Motor neuron (in vitro differentiated cells): Measurements from ENCODE around the gene MFSD11. TPM values are rescaled to one million over a fixed set of nuclear protein-coding genes. Genes with fewer than 3 reads are reported as not detected.
"Not testable (repeated sequence)": the region's sequence is repeated elsewhere in the genome, so short reads cannot be mapped to it uniquely, and the experiment has no call there.

Experiments used
- ATAC-seq, 8 experiments: fragments of 200-7000 bp; cut with Tn5 transposase; replicated peaks in 6 of 8; 2 replicates each; pipeline ENCODE4 v1.8.0; 2021; ENCODE audit warnings: mild to moderate bottlenecking in 8 of 8, moderate library complexity in 8 of 8
- H3K27ac ChIP-seq, 2 donors: fragments of 250-450 bp; sonication (Bioruptor Pico); 2 replicates each; pipeline ENCODE4 v1.9.0; 2021; ENCODE audit warnings: antibody characterized with exemption in 2 of 2, mild to moderate bottlenecking in 2 of 2, moderate library complexity in 1 of 2
- H3K4me1 ChIP-seq, 2 donors: fragments of 250-450 bp; sonication (Bioruptor Pico); replicated peaks in 1 of 2; 2 replicates each; pipeline ENCODE4 v1.6.1; 2021; ENCODE audit warnings: antibody characterized with exemption in 2 of 2, mild to moderate bottlenecking in 2 of 2, moderate library complexity in 1 of 2
- H3K4me3 ChIP-seq, 5 donors: fragments of 250-450 bp; sonication (Bioruptor Pico); 2 replicates each; pipeline ENCODE4 v1.9.0; 2021; ENCODE audit warnings: antibody characterized with exemption in 5 of 5, mild to moderate bottlenecking in 5 of 5, moderate library complexity in 4 of 5
- WGBS, 10 experiments: fragments of 450-650 bp; shearing (Covaris generic); methylation state at CpG; one replicate each; pipeline ENCODE4 v1.0.0; 2022; 5-methylcytosine and 5-hydroxymethylcytosine counted together
- in situ Hi-C, 9 experiments: fragments of 400-800 bp; cut with MboI; loops; one replicate each; pipeline ENCODE4 v1.15.0; 2021; ENCODE audit warnings: low sequenced_read_pairs in 9 of 9, low pct_unique_long_range_greater_than_20kb in 2 of 9; ENCODE audit not compliant: unreplicated experiment in 9 of 9
- total RNA-seq, 8 experiments: library from RNA; unstranded; fragments of 300-600 nt; gene quantifications; 2 replicates each; pipeline versions ENCODE4 v1.2.3 to v1.2.4, GENCODE V29; 2022

MFSD11 gene
- total RNA-seq, 8 experiments from 2014 or later = 14.9 to 38.7 (median 22.2) TPM

DNA sequence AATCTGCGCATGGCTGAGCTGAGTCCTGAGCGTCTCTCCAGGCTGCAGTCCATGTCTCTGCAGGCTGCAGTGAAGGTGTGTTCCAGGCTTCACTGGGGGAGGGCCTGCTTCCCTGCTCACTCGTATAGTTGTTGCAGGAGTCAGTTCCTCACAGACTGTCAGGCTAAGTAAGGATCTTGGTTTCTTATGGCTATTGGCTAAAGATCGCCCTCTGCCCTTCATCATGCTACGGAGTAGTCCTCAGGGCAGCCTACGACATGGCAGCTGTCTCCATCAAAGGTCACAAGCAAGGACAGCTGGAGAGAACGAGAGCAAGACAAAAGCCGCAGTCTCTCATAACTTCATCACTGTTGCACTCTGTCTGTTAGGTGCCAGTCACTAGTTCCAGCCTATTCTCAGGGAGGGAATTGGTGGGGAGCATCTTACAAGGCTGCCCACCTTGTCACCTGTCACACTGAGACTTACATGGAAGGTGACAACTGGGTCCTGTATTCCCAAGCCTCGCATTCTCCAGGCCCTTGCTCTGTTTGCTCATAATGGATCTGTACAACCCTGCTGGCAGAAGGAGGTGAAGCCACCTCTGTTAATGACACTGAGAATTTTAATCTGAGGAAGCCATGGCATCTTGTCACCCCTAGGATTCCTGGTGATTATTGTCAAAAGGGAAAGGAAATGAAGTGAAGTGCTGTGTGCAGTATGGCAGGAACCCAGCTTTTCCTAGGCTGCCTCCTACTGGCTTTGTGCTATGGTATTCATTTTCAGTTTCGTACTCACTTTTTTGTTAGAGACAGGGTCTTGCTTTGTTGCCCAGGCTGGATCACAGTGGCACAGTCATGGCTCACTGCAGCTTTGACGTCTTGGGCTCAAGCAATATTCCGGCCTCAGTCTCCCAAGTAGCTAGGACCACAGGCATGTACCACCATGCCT is 43.4 kb downstream of the MFSD11 start:
- ATAC-seq = no peak
- H3K27ac ChIP-seq = no peak overlapping the region
- H3K4me1 ChIP-seq = no peaks in the 10 kb centered on the region
- 67 to 100% (median 89%) methylated on average over 1 to 9 of the region's 12 CpGs; no CpG with 5 or more reads in 1 of the 10 experiments for WGBS, 10 experiments
- no peak overlapping the region for H3K4me3 ChIP-seq
- in situ Hi-C loops = no loop called here

DNA sequence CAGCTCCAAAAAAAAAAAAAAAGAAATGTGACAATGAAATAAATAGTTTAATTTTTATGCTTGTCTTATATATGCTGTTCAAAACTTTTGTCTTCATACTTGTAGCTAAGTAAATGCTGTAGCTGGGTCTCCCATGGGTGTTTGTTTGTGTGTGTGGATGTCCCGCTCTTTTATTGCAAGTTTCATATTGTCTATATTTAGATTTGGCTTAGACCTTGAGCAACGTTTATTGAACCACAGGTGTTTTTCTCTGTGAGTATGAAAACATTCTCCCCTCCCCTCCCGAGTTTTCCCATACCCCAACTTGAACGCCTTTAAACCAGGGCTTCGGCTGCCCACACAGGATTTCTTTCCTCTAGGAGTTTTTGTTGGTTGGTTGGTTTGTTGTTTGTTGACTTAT is 45.2 kb downstream of the MFSD11 start:
- WGBS, 10 experiments = 43 to 100% (median 83%) methylated on average over 1 to 4 of the region's 5 CpGs; no CpG with 5 or more reads in 1 of the 10 experiments
- H3K4me1 ChIP-seq = peaks cover 0 to 5% of the 10 kb centered on the region in 2 donors
- no peak overlapping the region for H3K4me3 ChIP-seq
- in situ Hi-C loops = no loop called here
- no peak overlapping the region for H3K27ac ChIP-seq
- no peak for ATAC-seq

DNA sequence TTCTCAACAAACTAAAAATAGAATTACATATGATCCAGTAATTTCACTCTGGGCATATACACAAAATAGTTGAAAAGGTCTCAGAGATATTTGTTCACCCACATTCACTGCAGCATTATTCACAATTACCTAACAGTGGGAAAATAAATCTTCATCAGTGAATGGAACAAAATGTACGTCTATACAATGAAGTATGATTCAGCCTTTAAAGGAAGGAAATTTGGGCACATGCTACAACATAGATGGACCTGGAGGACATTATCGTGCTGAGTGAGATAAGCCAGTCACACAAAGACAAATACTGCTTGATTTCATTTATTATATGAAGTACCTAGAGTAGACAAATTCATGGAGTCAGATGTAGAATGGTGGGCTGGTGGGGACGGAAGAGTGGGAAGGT is 47.0 kb downstream of the MFSD11 start:
- Histone ChIP-seq H3K4me1 (peaks cover 10 to 14% of the 10 kb centered on the region in 2 donors), H3K27ac (no peak overlapping the region), H3K4me3 (no peak overlapping the region)
- ATAC-seq = no peak
- WGBS, 10 experiments = 60 to 100% (median 87%) methylated on average over 1 to 3 of the region's 3 CpGs
- in situ Hi-C loops = no loop called here

DNA sequence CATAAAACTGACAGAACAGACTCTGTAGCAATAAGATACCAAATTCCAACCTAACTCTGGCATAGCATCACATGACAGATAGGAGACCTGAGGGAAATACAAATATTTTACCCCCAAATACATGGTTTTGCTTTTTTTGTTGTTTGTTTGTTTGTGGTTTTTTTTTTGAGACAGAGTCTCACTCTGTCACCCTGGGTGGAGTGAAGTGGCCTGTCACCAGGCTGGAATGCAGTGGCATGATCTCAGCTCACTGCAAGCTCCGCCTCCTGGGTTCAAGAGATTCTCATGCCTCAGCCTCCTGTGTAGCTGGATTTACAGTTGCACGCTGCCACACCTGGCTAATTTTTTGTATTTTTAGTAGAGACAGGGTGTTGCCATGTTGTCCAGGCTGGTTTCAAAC is 49.9 kb downstream of the MFSD11 start:
- ATAC-seq = peak in 6 of 8 experiments; percentile 11 to 72 (median 53)
- in situ Hi-C loops, H3K27ac ChIP-seq, H3K4me3 ChIP-seq: not testable (repeated sequence)
- H3K4me1 ChIP-seq = peaks cover 15 to 29% of the 10 kb centered on the region in 2 donors
- WGBS, 10 experiments = 83 to 100% (median 97%) methylated on average over 1 to 2 of the region's 2 CpGs; no CpG with 5 or more reads in 4 of the 10 experiments

DNA sequence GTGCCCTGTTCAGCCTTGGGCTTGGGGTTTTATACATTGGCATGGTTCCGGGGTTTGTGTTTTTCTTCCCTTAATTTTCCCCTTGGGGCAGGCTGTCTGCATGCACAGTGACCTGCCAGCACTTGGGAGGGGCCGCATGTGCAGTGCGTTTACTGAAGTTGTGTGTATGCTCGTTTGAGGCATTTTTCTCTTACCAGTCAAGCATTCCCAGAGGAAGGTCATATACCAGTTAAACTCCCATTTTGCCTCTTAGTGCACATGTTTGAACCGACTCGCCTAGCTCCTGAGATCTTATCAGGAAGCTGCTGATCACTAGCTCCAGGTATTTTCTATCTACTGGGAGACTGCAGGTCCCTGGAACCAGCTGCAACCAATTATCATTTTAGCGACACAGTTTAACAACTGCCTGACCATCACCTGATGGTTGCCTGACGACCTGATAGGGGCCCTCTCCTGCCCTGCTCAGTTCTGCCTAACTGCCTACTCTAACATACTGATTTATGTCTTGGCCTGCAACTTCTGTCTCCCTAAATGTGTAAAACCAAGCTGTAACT is 51.4 kb downstream of the MFSD11 start:
- peaks cover 15 to 43% of the 10 kb centered on the region in 2 donors for H3K4me1 ChIP-seq
- no peak overlapping the region for H3K4me3 ChIP-seq
- in situ Hi-C loops = no loop called here
- H3K27ac ChIP-seq = peak overlapping the region in 1 of 2 donors; percentile 5
- ATAC-seq = peak in 7 of 8 experiments; percentile 44 to 74 (median 52)
- WGBS, 10 experiments = 0 to 85% (median 56%) methylated on average over 1 to 5 of the region's 8 CpGs; no CpG with 5 or more reads in 1 of the 10 experiments

DNA sequence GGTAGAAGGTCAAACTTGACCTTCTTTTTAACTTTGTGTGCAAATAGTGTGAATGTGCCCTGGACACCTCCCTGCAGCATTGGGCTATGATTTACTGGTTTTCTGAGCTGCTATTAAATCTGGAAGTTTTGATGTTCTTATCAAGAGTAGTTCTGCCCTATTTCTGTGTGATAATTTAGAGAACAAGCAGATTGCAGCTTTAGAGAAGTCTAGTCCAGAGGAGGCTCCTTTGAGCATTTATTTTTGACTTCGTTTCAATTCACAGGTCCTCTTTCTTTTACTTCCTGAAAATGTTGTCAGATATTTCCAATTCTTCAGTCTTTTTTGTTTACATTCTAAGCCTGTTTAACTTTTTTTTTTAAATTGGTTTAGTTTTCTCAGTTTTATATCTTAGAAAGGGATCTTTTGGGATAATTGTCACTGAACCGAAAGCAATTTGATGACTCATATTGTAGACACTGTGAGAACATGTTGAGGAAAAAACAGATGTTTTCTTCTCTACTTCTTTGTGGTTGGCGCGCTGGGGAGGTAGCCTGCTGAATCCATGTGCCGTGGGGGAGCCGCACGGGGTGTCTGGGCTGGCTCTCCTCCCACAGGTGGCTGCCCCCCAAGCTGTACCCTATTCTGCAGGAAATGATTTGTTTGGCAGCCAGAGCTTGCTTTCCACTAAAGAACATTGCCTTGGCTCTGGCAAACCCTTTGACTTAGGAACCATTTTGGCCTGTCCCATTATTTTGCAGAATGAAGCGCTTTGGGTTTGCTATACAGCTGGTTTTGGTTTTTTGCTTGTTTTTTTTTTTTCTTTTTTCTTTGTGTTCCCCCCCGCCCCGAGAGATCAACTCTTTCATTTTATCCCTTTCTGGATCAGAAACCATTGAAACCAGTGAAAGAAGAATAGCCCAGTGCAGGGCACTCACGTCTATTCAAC is 53.4 kb downstream of the MFSD11 start:
- in situ Hi-C loops = no loop called here
- peak; percentile 51 to 87 (median 79) for ATAC-seq
- 7 to 75% (median 34%) methylated on average over 2 to 9 of the region's 11 CpGs for WGBS, 10 experiments
- Histone ChIP-seq H3K4me1 (peaks cover 15 to 43% of the 10 kb centered on the region in 2 donors), H3K4me3 (no peak overlapping the region), H3K27ac (no peak overlapping the region)

DNA sequence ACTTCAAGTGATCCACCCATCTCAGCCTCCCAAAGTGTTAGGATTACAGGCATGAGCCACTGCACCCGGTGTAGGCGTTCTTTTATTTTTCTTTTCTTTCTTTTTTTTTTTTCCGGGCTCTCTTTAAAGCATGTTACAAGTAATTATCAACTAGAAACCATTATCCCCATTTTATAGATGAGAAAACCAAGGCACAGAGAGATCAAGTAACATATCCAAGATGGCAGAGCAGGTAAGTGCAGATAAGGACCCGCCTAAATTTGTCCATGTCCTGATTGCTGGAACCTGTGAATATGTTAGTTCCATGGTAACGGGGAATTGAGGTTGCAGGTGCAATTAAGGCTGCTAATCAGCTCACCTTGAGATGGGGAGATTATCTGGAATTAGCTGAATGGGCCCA is 54.4 kb downstream of the MFSD11 start:
- WGBS, 10 experiments = 76 to 100% (median 94%) methylated on average over 1 to 4 of the region's 5 CpGs; no CpG with 5 or more reads in 1 of the 10 experiments
- Histone ChIP-seq H3K4me3 (no peak overlapping the region), H3K27ac (no peak overlapping the region), H3K4me1 (peaks cover 15 to 43% of the 10 kb centered on the region in 2 donors)
- in situ Hi-C loops = no loop called here
- no peak for ATAC-seq

DNA sequence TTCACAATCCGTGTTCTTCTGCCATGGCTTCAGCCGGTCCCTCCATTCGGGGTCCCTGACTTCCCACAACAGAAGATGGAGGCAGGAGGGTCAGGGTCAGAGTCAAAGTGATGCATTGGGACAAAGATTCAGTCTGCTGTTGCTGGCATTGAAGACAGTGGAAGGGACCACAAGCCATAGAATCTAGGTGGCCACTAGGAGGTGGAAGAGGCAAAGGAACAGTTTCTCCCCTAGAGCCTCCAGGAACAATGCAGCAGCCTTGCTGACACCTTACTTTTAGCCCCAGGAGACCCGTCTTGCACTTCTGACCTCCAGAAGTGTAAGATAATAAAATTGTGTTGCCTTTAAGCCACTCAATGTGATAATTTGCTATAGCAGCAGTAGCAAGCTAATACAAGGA is 55.9 kb downstream of the MFSD11 start:
- peaks cover 9 to 43% of the 10 kb centered on the region in 2 donors for H3K4me1 ChIP-seq
- in situ Hi-C loops = no loop called here
- no peak overlapping the region for H3K4me3 ChIP-seq
- ATAC-seq = peak in 4 of 8 experiments; percentile 31 to 64 (median 39)
- peak overlapping the region in 1 of 2 donors; percentile 31 for H3K27ac ChIP-seq
- WGBS, 10 experiments = 20 to 92% (median 66%) methylated on average over 1 to 4 of the region's 4 CpGs; no CpG with 5 or more reads in 4 of the 10 experiments

DNA sequence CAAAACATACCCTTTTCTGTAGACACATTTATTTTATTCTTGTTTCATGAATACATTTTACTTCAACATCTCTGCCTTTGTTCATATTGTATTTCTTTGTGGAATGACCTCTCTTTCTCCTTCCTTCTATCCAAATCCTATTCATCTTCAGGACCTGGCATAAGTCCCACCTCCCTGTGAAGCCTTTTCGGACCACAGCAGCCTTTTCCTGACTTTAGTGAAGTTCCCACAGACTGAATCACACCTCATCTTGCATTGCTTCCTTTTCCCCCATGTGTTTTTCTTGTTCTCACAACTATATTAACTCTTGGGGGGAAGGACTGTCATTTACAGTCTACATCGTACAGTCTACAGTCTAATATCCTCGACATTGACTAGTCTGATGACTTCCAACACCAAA is 58.2 kb downstream of the MFSD11 start:
- H3K4me1 ChIP-seq = peaks cover 5 to 42% of the 10 kb centered on the region in 2 donors
- ATAC-seq = no peak
- WGBS, 10 experiments = 58 to 100% (median 88%) methylated on average over 1 to 3 of the region's 3 CpGs; no CpG with 5 or more reads in 1 of the 10 experiments
- no peak overlapping the region for H3K27ac ChIP-seq
- H3K4me3 ChIP-seq = no peak overlapping the region
- in situ Hi-C loops = no loop called here

DNA sequence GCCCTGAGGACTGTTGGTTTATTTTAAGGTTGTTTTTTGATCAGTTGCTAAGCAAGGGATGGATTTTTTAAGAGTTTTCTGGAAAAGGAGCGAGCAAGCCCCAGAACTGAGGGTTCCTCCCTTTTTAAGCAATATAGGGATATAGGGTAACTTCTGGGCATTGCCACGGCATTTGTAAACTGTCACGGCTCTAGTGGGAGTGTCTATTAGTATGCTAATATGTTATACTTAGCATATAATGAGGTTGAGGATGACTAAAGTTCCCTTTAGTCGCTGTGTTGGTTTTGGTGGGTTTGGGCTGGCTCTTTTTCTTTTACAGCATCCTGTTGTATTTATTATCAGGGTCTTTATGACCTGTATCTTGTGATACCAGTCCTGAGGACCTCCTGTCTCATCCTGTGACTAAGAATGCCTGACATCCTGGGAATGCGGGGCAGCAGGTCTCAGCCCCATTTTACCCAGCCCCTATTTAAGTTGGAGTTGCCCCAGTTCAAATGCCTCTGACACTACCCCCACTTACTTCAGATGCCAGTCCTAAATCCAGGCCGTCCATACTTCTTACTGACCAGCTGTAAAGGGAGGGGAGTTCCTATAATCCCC is 59.4 kb downstream of the MFSD11 start:
- Histone ChIP-seq H3K4me3 (no peak overlapping the region), H3K4me1 (peaks cover 3 to 29% of the 10 kb centered on the region in 2 donors), H3K27ac (no peak overlapping the region)
- in situ Hi-C loops = no loop called here
- WGBS, 10 experiments = 37 to 79% (median 51%) methylated on average over 1 to 6 of the region's 6 CpGs; no CpG with 5 or more reads in 1 of the 10 experiments
- ATAC-seq = peak in 3 of 8 experiments; percentile 69 to 90 (median 89)

DNA sequence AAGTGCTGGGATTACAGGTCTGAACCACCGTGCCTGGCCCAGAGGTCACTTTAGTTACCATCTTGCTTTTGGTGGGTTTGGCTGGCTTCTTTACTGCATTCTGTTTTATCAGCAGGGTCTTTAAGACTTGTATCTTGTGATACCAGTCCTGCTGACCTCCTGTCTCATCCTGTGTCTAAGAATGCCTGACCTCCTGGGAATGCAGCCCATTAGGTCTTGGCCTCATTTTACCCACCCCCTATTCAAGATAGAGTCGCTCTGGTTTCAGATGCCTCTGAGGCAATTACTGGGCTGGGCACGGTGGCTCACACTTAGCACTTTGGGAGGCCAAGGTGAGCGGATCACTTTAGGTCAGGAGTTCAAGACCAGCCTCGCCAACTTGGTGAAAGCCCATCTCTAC is 63.8 kb downstream of the MFSD11 start:
- peaks cover 3 to 16% of the 10 kb centered on the region in 2 donors for H3K4me1 ChIP-seq
- 30 to 100% (median 91%) methylated on average over 1 to 4 of the region's 5 CpGs; no CpG with 5 or more reads in 4 of the 10 experiments for WGBS, 10 experiments
- in situ Hi-C loops = loop anchor here in 1 of 9 experiments (25.0 kb wide), 1 partner anchor 261 kb away; no protein-coding TSS in a partner anchor
- no peak overlapping the region for H3K4me3 ChIP-seq
- no peak overlapping the region for H3K27ac ChIP-seq
- no peak for ATAC-seq

DNA sequence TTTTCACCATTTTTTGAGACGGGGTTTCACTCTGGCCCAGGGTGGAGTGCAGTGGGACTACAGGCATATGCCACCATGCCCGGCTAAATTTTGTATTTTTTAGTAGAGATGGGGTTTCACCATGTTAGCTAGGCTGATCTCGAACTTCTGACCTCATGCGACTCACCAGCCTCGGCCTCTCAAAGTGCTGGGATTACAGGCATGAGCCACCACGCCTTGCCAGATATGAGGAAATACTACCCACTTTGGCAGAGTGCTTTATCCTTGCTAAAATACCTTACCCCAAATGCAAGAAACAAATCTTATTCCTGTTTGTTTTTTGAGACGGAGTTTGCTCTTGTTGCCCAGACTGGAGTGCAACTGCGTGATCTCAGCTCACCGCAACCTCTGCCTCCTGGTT is 67.4 kb downstream of the MFSD11 start:
- ATAC-seq = peak in 2 of 8 experiments; percentile 78 to 93
- WGBS, 10 experiments = 52 to 89% (median 80%) methylated on average over 1 to 3 of the region's 9 CpGs; no CpG with 5 or more reads in 4 of the 10 experiments
- Histone ChIP-seq H3K4me3 (no peak overlapping the region), H3K4me1 (peaks cover 0 to 10% of the 10 kb centered on the region in 2 donors), H3K27ac (no peak overlapping the region)
- in situ Hi-C loops = loop anchor here in 1 of 9 experiments (25.0 kb wide), 1 partner anchor 257 kb away; no protein-coding TSS in a partner anchor
